ENCODE results near the gene C1orf116. TPM values are rescaled to one million over a fixed set of nuclear protein-coding genes. Genes with fewer than 3 reads are reported as not detected.

Gene C1orf116
- total and polyA plus RNA-seq, 10 of the 15 experiments (the other 5 are each of a cell fraction or from before 2014, with no cell fraction given), result 0.01 to 0.08 TPM; not detected in 8

DNA sequence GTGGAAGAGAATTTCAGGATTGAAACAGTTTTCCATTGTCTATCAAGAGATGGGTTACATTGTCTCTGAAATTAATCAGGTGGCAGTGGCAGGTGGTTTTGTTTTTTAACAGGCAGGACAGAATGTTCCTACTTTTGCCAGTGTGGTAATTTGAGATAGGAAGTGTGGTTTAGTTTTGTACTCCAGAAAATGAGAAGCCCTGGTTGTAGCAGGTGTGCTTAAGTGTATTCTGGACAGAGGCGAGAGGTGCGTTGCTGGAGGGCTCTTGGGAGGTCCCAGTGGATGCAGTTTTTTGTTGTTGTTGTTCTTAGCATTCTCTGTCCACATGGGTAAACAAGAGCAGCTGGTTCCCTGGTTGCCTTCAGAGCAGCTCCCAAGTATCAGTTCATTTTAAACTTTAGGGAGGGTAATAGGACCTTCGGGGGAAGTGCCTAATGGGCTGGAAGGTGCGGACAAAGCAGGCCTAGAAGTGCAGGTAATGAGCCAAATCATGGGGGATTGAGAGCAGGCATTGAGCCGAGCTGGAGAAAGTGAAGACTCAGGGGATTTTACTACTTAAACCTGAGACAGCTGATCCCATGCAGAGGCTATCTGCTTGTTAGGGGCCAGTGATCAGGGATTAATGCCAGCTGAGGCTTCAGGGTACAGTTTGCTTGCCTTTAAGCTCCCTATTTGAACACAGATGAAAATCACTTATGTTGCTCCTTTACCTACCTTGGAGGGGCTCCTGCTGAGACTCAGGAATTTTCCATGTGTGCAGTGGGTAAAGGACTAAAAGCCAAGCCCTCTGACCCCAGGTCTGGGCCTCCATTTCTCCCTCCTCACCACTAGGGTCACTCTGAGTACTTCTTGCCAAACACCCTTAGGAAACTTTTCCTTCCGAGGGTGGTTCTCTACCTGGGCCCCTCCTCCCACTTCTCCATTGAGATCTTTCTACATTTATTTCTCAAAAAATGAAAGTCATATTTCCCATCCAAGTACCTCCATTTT, 26.6 kb upstream of the C1orf116 start (continued):
- TF ChIP-seq KLF5 (IDR thresholded peaks at IDR 0.05; ENCODE audit: partially characterized antibody) (no peak), LARP7 (IDR thresholded peaks at IDR 0.05) (no peak)
- TF ChIP-seq, protein P1, sequence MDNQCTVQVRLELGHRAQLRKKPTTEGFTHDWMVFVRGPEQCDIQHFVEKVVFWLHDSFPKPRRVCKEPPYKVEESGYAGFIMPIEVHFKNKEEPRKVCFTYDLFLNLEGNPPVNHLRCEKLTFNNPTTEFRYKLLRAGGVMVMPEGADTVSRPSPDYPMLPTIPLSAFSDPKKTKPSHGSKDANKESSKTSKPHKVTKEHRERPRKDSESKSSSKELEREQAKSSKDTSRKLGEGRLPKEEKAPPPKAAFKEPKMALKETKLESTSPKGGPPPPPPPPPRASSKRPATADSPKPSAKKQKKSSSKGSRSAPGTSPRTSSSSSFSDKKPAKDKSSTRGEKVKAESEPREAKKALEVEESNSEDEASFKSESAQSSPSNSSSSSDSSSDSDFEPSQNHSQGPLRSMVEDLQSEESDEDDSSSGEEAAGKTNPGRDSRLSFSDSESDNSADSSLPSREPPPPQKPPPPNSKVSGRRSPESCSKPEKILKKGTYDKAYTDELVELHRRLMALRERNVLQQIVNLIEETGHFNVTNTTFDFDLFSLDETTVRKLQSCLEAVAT (IDR thresholded peaks at IDR 0.05), result no peak

DNA sequence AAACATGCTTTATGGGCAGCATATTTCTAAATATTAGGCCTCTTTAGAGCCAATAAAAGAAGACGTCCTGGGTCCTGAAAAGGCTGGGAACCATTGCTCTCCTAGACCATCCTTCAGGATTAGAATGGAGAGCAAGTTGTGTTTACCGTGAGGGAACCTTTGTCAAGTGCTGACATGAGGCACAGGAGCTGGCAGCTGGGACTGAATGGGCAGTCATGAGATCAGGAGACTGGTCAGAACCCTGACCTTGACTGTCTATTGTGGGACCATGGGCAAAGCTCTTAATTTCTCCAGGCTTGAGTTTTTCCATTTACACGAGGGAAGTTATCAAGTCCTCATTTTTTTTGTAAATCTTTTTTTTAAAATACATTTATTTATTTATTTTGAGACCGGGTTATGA, 25.7 kb upstream of the C1orf116 start:
- SMC1A ChIA-PET (ENCODE audit: uncharacterized antibody, unreplicated experiment), result interaction anchor here (1.2 kb wide), 1 partner anchor 347 kb away, joined by 3 read pairs; no protein-coding TSS in a partner anchor
- intact Hi-C loops (cut with micrococcal nuclease; ENCODE audit: unreplicated experiment), result no loop called here
- Histone ChIP-seq H3K4me3 (no peak overlapping the region), H3K4me1 (ENCODE audit: control insufficient read depth, insufficient read depth, low read length) (peaks cover 9% of the 10 kb centered on the region), H3K27ac (ENCODE audit: control insufficient read depth, insufficient read depth) (no peak overlapping the region), H2AFZ (ENCODE audit: control insufficient read depth, low read depth, low read length) (no peak overlapping the region), H3K4me2 (ENCODE audit: control insufficient read depth, insufficient read depth) (no peak overlapping the region), H3K79me2 (ENCODE audit: control insufficient read depth, insufficient read depth, low read length) (no peaks in the 10 kb centered on the region), H4K20me1 (ENCODE audit: control insufficient read depth, insufficient read depth) (no peaks in the 10 kb centered on the region), H3K27me3 (replicated peaks in 1 of 2; ENCODE audit: control insufficient read depth in 2 of 2, insufficient read depth in 2 of 2, low read length in 1 of 2) (no peaks in the 10 kb centered on the region), H3K9ac (ENCODE audit: control insufficient read depth, insufficient read depth, low read length) (no peak overlapping the region), H3K36me3 (ENCODE audit: control insufficient read depth in 2 of 2, insufficient read depth in 2 of 2, low read length in 1 of 2) (no peaks in the 10 kb centered on the region), H3K9me3 (replicated peaks; ENCODE audit: control insufficient read depth, insufficient read depth, low read length) (no peaks in the 10 kb centered on the region)
- BruUV-seq (replicated peaks), result no TSS peak
- FAIRE-seq (no peak), DNase-seq (ENCODE audit: low read depth, low spot score) (no peak), ATAC-seq (no peak)
- 46% methylated on average over 4 of the region's 4 CpGs for WGBS (ENCODE audit: insufficient coverage, insufficient replicate concordance, low lambda C conversion rate, missing lambda C conversion rate)
- in situ Hi-C loops (cut with MboI), result no loop called here
- POLR2A ChIA-PET, result no interaction called here
- RAD21 ChIA-PET (ENCODE audit: unreplicated experiment), result no interaction called here
- CTCF ChIA-PET, result interaction anchor here (0.7 to 1.0 kb wide), 3 partner anchors 10 to 24 kb away, joined by 3 to 4 read pairs (median 3); no protein-coding TSS in a partner anchor
- TF ChIP-seq NBN (IDR thresholded peaks at IDR 0.05) (no peak), NR2C1 (IDR thresholded peaks at IDR 0.05) (no peak), IKZF1 (conservative IDR thresholded peaks at IDR 0.05) (no peak), IRF4 (IDR thresholded peaks at IDR 0.05; ENCODE audit: low read depth, low read length) (no peak), GABPA (IDR thresholded peaks at IDR 0.05; ENCODE audit: low read depth) (no peak), NFYB (IDR thresholded peaks at IDR 0.05; ENCODE audit: insufficient read depth, low read depth, low read length) (no peak), FOXK2 (IDR thresholded peaks at IDR 0.05) (no peak), ZNF274 (IDR thresholded peaks at IDR 0.05; ENCODE audit: insufficient read depth, insufficient read length) (no peak), NR2C2 (IDR thresholded peaks at IDR 0.05; ENCODE audit: borderline replicate concordance, control insufficient read depth, insufficient read length, low read depth) (no peak), SMARCA5 (IDR thresholded peaks at IDR 0.05) (no peak), SUPT20H (IDR thresholded peaks at IDR 0.05; ENCODE audit: borderline replicate concordance, control insufficient read depth, low read depth, low read length) (no peak), RCOR1 (conservative IDR thresholded peaks at IDR 0.05; ENCODE audit: low read depth, low read length) (no peak), SREBF2 (IDR thresholded peaks at IDR 0.05; ENCODE audit: low read length) (no peak), RUNX3 (IDR thresholded peaks at IDR 0.05; ENCODE audit: low read length) (no peak), NFXL1 (IDR thresholded peaks at IDR 0.05; ENCODE audit: borderline replicate concordance) (no peak), EED (IDR thresholded peaks at IDR 0.05; ENCODE audit: low read depth) (no peak)
- TF ChIP-seq, protein P2, sequence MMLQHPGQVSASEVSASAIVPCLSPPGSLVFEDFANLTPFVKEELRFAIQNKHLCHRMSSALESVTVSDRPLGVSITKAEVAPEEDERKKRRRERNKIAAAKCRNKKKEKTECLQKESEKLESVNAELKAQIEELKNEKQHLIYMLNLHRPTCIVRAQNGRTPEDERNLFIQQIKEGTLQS (IDR thresholded peaks at IDR 0.05; ENCODE audit: borderline replicate concordance, extremely low read depth, low read depth, low read length), result no peak
- TF ChIP-seq, protein P3, sequence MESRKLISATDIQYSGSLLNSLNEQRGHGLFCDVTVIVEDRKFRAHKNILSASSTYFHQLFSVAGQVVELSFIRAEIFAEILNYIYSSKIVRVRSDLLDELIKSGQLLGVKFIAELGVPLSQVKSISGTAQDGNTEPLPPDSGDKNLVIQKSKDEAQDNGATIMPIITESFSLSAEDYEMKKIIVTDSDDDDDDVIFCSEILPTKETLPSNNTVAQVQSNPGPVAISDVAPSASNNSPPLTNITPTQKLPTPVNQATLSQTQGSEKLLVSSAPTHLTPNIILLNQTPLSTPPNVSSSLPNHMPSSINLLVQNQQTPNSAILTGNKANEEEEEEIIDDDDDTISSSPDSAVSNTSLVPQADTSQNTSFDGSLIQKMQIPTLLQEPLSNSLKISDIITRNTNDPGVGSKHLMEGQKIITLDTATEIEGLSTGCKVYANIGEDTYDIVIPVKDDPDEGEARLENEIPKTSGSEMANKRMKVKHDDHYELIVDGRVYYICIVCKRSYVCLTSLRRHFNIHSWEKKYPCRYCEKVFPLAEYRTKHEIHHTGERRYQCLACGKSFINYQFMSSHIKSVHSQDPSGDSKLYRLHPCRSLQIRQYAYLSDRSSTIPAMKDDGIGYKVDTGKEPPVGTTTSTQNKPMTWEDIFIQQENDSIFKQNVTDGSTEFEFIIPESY (IDR thresholded peaks at IDR 0.05), result no peak
